Adrenal gland (tissue), 12 donors: ENCODE measurements around the gene PPM1E. TPM values are rescaled to one million over a fixed set of nuclear protein-coding genes. Genes with fewer than 3 reads are reported as not detected.
A peak's percentile ranks its signal among the peaks of the same experiment; 100 is the strongest.

Experiments used
- DNase-seq, 7 donors: peaks; one replicate each; pipeline ENCODE4 v3.0.0-alpha.2; 2019 to 2020
- H3K27ac ChIP-seq, 5 donors: fragments of 200-600 bp; sonication (generic) in 4 of 5; 1 replicate in 3 of 5; 2 replicates in 2 of 5; pipeline versions ENCODE4 v1.5.1 to v1.8.0; 2016 to 2020; ENCODE audit warnings: mild to moderate bottlenecking in 1 of 5
- H3K27me3 ChIP-seq: fragments of 200-600 bp; 2 replicates; pipeline ENCODE4 v1.8.0; 2021
- H3K36me3 ChIP-seq, 2 donors: fragments of 200-600 bp; replicated peaks in 1 of 2; 1 replicate in 1 of 2; 2 replicates in 1 of 2; pipeline versions ENCODE4 v1.5.1 to v1.8.0; 2018 to 2022
- H3K4me1 ChIP-seq, 2 donors: fragments of 200-600 bp; replicated peaks in 1 of 2; 1 replicate in 1 of 2; 2 replicates in 1 of 2; pipeline versions ENCODE4 v1.5.1 to v1.8.0; 2018 to 2021
- H3K4me3 ChIP-seq, 4 donors: fragments of 200-600 bp; sonication (generic) in 3 of 4; one replicate each; pipeline ENCODE4 v1.5.1; 2016 to 2018
- H3K9me3 ChIP-seq, 3 donors: fragments of 200-600 bp; sonication (generic) in 1 of 3; replicated peaks in 1 of 3; 1 replicate in 2 of 3; 2 replicates in 1 of 3; pipeline versions ENCODE4 v1.5.1 to v1.8.0; 2016 to 2021
- POLR2A ChIP-seq, 2 donors: fragments of 450-650 bp; IDR thresholded peaks; one replicate each; pipeline ENCODE4 v1.6.1; 2017; ENCODE audit warnings: antibody characterized with exemption in 2 of 2, mild to moderate bottlenecking in 2 of 2, moderate library complexity in 1 of 2
- WGBS, 4 donors: extraction: QIAGEN DNeasy Blood & Tissue Kit in 2 of 4; methylation state at CpG; one replicate each; pipeline versions ENCODE4 v1.1.5 to v1.1.7; 2013 to 2017; 5-methylcytosine and 5-hydroxymethylcytosine counted together
- intact Hi-C, 2 donors: fragments of 100-400 bp; cut with DNase I; formaldehyde crosslinking; loops; one replicate each; pipeline versions ENCODE4 v1.14.1 to v1.15.0; 2022 to 2023
- polyA plus RNA-seq, 3 donors: library from polyadenylated mRNA; stranded (reverse); fragments of 200-250 nt in 2 of 3; fragments of 350-450 nt in 1 of 3; fragmentation: Illumina TruSeq in 1 of 3; extraction: RNeasy Lipid Tissue Mini Kit (QIAGEN cat#74804) in 1 of 3; gene quantifications; one replicate each; pipeline ENCODE4 v1.2.3, GENCODE V29; 2013 to 2014
- total RNA-seq, 9 donors: library from RNA; depleted of rRNA in 4 of 9; stranded (reverse); fragments of >200 nt in 4 of 9; fragments of 120-200 nt in 1 of 9; fragmentation: NEBNext Ultra II Directional in 1 of 9; extraction: Animal tissue kit (Norgen Biotek cat#: 25700) in 1 of 9; gene quantifications; one replicate each; pipeline versions ENCODE4 v1.1.0 to v1.2.4, GENCODE V29; 2013 to 2023
- TF ChIP-seq, protein P1 (sequence below), 6 experiments: fragments of 450-650 bp in 4 of 6; fragments of 200-600 bp in 2 of 6; sonication (generic) in 1 of 6; IDR thresholded peaks; 1 replicate in 5 of 6; 2 replicates in 1 of 6; pipeline versions ENCODE4 v1.5.1 to v1.8.0; 2016 to 2021; ENCODE audit warnings: antibody characterized with exemption in 6 of 6, mild to moderate bottlenecking in 2 of 6, moderate library complexity in 1 of 6
- donor health status: healthy with polysubstance abuse.
- donor health status: Bipolar disorder and iron deficiency.
- donor health status: DM: yes; HTN: yes; CAD: no.
- donor health status: DM: no; HTN: no; CAD: no.
- donor health status: DM: no; HTN: no; CAD: no.
- donor health status: DM: yes; HTN: yes; CAD: no.

The PPM1E gene
- total and polyA plus RNA-seq, 12 donors: 1.8 to 22.7 (median 11.3) TPM

DNA sequence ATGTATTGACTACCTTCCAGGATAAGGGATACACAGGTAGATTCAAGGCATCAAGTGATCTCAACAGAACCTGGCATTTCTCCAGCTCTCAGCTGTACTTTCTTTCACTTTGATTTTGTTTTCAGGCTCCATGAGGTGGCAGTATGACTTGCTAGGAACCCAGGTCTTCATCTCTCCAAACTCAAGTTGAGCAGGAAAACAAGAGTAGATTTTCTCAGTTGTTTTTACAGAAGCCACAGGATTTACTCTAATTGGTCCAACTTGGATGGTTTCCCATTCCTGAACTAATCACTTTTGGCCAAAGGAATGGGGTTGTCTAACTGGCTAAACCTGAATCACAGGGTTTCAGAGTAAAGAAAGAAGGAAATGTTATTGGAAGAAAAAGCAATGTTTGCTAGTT is 204.4 kb downstream of the PPM1E start:
- intact Hi-C loops: no loop called here
- H3K27ac ChIP-seq: no peak overlapping the region

DNA sequence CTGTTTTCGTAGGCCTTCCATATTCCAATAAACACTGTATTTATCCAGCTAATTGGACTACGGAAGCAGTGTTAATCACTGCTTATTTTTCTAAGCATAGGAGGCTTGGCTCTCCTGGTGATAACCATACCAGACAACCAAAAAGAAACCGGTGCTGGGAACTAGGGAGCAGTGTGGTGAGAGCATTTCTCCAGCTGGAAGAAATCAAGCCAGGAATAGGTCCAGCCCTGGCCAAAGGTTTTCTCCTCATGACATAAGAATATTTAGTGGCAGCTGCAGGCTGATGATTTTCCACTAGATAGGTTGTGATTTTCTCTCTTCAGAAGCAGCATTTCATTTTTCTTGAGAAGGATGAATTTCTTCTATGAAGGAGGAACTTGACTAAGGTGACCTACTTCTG is 209.6 kb downstream of the PPM1E start:
- intact Hi-C loops: no loop called here
- Histone ChIP-seq H3K27me3 (no peaks in the 10 kb centered on the region), H3K4me3 (no peak overlapping the region), H3K27ac (no peak overlapping the region), H3K9me3 (no peaks in the 10 kb centered on the region), H3K4me1 (no peaks in the 10 kb centered on the region), H3K36me3 (no peaks in the 10 kb centered on the region)
- no peak for DNase-seq
- WGBS, 4 donors: 77 to 89% (median 83%) methylated on average over 3 of the region's 3 CpGs
- TF ChIP-seq, protein P1, sequence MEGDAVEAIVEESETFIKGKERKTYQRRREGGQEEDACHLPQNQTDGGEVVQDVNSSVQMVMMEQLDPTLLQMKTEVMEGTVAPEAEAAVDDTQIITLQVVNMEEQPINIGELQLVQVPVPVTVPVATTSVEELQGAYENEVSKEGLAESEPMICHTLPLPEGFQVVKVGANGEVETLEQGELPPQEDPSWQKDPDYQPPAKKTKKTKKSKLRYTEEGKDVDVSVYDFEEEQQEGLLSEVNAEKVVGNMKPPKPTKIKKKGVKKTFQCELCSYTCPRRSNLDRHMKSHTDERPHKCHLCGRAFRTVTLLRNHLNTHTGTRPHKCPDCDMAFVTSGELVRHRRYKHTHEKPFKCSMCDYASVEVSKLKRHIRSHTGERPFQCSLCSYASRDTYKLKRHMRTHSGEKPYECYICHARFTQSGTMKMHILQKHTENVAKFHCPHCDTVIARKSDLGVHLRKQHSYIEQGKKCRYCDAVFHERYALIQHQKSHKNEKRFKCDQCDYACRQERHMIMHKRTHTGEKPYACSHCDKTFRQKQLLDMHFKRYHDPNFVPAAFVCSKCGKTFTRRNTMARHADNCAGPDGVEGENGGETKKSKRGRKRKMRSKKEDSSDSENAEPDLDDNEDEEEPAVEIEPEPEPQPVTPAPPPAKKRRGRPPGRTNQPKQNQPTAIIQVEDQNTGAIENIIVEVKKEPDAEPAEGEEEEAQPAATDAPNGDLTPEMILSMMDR (IDR thresholded peaks at IDR 0.05): no peak
- no peak for TF ChIP-seq POLR2A (IDR thresholded peaks at IDR 0.05)

More for the DNA sequence above, 204.4 kb downstream of the PPM1E start:
- no peaks in the 10 kb centered on the region for H3K4me1 ChIP-seq
- no peaks in the 10 kb centered on the region for H3K27me3 ChIP-seq
- TF ChIP-seq, protein P1 (IDR thresholded peaks at IDR 0.05): peak in 3 of 6 experiments; percentile 17 to 34 (median 24)
- no peak for TF ChIP-seq POLR2A (IDR thresholded peaks at IDR 0.05)
- no peak overlapping the region for H3K4me3 ChIP-seq
- no peaks in the 10 kb centered on the region for H3K36me3 ChIP-seq
- H3K9me3 ChIP-seq: no peaks in the 10 kb centered on the region
- DNase-seq: peak in 4 of 7 donors; percentile 19 to 43 (median 27)

DNA sequence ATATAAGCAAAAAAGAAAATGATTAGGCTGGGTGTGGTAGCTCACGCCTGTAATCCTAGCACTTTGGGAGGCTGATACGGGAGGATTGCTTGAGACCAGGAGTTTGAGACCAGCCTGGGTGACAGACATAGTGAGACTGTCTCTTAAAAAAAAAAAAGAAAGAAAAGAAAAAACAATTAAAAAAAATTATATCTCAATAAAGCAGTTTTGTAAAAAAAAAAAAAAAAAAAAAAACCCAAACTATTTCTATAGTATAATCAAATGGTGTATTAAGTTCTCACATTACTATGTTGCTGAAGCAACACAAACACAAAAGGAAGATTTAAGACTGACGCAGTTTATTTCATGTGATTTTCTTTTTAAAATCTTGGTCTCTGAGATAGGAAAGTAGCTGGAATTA is 210.6 kb downstream of the PPM1E start:
- intact Hi-C loops: no loop called here
- no peaks in the 10 kb centered on the region for H3K4me1 ChIP-seq
- WGBS, 4 donors: 94 to 97% (median 96%) methylated on average over 3 of the region's 3 CpGs
- H3K27me3 ChIP-seq: no peaks in the 10 kb centered on the region
- no peak overlapping the region for H3K4me3 ChIP-seq
- H3K9me3 ChIP-seq: no peaks in the 10 kb centered on the region
- TF ChIP-seq, protein P1 (IDR thresholded peaks at IDR 0.05): no peak
- TF ChIP-seq POLR2A (IDR thresholded peaks at IDR 0.05): no peak
- DNase-seq: no peak
- H3K36me3 ChIP-seq: no peaks in the 10 kb centered on the region
- no peak overlapping the region for H3K27ac ChIP-seq

DNA sequence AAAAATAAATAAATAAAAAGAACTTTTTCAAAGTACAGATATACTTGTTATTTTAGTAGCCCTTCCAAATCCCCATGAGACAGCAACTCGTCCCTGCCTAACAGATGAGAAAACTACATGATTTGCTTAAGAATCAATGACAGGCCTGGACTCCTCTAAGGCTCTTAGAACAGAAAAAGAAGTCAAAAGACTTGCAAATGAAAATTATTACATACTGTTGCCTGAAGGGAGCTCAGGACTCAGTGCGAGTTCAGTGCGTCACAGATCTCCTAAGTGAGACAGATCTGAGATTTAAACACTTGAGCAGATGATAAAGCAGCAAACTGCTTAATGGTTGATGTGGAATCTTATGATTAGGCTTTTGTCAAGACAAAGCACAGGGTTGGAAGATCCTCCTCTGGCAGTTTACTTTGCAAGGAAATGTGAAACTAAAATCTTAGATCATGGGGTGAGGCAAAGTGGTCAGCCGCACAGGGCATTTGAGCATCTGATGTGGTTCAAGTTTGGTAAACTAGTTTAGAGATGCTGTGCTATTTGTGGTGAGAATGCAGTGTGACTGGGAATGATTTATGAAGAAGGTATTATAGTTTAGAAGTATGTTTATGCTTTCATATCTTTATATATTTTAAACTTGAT is 212.9 kb downstream of the PPM1E start:
- 83 to 88% (median 86%) methylated on average over 4 of the region's 4 CpGs for WGBS, 4 donors
- no peaks in the 10 kb centered on the region for H3K27me3 ChIP-seq
- H3K4me1 ChIP-seq: no peaks in the 10 kb centered on the region
- no peaks in the 10 kb centered on the region for H3K36me3 ChIP-seq
- no peak for TF ChIP-seq POLR2A (IDR thresholded peaks at IDR 0.05)
- TF ChIP-seq, protein P1 (IDR thresholded peaks at IDR 0.05): no peak
- no peak overlapping the region for H3K27ac ChIP-seq
- H3K9me3 ChIP-seq: no peaks in the 10 kb centered on the region
- intact Hi-C loops: no loop called here
- DNase-seq: no peak
- H3K4me3 ChIP-seq: no peak overlapping the region
